ENCODE results near the gene RERE. TPM values are rescaled to one million over a fixed set of nuclear protein-coding genes. Genes with fewer than 3 reads are reported as not detected.
A peak's percentile ranks its signal among the peaks of the same experiment; 100 is the strongest.

RERE gene
- total RNA-seq, 1 donor from 2014 or later, result 88.5 TPM

DNA sequence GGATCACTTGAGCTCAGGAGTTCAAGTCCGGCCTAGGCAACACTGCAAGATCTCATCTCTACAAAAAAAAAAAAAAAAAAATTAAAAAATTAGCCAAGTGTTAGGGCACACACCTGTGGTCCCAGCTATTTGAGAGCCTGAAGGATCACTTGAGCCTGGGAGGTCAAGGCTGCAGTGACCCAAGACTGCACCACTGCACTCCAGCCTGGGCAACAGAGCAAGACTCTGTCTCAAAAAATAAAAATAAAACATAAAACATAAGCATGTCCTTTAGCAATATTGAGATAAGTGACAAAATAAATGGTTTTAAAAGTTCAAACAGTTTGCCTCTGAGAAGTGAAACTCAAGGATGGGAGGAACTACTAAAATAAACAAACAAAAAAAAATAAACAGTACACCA is 101.2 kb downstream of the RERE start:
- H3K4me1 ChIP-seq, result peaks cover 24% of the 10 kb centered on the region
- intact Hi-C loops (cut with DNase I), result no loop called here
- H3K36me3 ChIP-seq, result no peaks in the 10 kb centered on the region
- H3K9me3 ChIP-seq, result no peaks in the 10 kb centered on the region
- no peak overlapping the region for H3K4me3 ChIP-seq
- no peak for ATAC-seq
- no peak overlapping the region for H3K27ac ChIP-seq
- no peak for DNase-seq
- no peaks in the 10 kb centered on the region for H3K27me3 ChIP-seq (ENCODE audit: low read depth)
- TF ChIP-seq, protein P1, sequence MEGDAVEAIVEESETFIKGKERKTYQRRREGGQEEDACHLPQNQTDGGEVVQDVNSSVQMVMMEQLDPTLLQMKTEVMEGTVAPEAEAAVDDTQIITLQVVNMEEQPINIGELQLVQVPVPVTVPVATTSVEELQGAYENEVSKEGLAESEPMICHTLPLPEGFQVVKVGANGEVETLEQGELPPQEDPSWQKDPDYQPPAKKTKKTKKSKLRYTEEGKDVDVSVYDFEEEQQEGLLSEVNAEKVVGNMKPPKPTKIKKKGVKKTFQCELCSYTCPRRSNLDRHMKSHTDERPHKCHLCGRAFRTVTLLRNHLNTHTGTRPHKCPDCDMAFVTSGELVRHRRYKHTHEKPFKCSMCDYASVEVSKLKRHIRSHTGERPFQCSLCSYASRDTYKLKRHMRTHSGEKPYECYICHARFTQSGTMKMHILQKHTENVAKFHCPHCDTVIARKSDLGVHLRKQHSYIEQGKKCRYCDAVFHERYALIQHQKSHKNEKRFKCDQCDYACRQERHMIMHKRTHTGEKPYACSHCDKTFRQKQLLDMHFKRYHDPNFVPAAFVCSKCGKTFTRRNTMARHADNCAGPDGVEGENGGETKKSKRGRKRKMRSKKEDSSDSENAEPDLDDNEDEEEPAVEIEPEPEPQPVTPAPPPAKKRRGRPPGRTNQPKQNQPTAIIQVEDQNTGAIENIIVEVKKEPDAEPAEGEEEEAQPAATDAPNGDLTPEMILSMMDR (IDR thresholded peaks at IDR 0.05), result no peak

GRCh38 chr1:8714173-8714572 is 103.3 kb downstream of the RERE start:
- Histone ChIP-seq H3K9me3 (no peaks in the 10 kb centered on the region), H3K27ac (no peak overlapping the region), H3K4me1 (peaks cover 27% of the 10 kb centered on the region), H3K4me3 (no peak overlapping the region), H3K36me3 (no peaks in the 10 kb centered on the region), H3K27me3 (ENCODE audit: low read depth) (no peaks in the 10 kb centered on the region)
- DNase-seq (no peak), ATAC-seq (no peak)
- intact Hi-C loops (cut with DNase I), result no loop called here
- TF ChIP-seq, protein P1 (IDR thresholded peaks at IDR 0.05), result no peak

DNA sequence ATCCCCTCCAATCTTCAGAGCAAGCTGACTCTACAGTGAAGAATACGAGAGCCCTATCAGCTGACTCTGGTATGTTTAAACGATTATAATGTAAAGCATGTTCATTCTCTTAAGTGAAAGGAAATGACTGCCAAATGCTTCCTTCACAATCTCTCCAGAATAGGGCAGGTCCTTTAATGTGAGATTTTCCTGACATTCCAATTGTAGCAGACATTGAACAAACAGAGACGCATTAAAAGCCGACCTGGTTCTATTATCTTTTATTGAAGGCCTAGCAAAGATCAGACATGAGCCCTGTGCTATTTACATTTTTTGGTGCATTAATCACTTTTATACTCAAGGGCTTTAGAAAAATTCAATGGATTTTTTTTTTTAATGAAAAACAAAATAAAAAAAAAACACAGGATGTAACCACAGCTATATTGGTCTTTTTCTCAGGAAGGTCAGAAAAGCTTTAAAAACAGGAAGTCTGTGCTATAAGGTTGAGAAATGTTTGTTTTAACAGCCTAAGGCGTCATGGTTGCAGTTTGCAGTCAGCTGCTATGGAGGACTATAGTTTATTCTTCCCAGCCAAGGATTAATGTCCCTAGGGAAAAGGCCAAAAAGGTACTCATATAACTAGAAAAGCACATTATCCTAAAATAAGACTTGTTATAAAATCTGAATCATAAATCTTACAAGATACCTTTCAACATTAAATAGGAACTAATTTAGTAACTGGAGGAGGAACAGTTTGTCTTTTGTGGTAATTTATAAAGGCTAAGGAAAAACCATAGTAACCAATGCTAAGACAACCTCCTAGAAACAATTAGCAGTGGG is 104.8 kb downstream of the RERE start:
- Histone ChIP-seq H3K4me1 (peaks cover 27% of the 10 kb centered on the region), H3K9me3 (no peaks in the 10 kb centered on the region), H3K27me3 (ENCODE audit: low read depth) (no peaks in the 10 kb centered on the region), H3K36me3 (no peaks in the 10 kb centered on the region), H3K4me3 (peak overlapping the region; percentile 18), H3K27ac (peak overlapping the region; percentile 77)
- ATAC-seq, result peak; percentile 72 to 74
- intact Hi-C loops (cut with DNase I), result no loop called here
- no peak for DNase-seq
- TF ChIP-seq, protein P1 (IDR thresholded peaks at IDR 0.05), result no peak

DNA sequence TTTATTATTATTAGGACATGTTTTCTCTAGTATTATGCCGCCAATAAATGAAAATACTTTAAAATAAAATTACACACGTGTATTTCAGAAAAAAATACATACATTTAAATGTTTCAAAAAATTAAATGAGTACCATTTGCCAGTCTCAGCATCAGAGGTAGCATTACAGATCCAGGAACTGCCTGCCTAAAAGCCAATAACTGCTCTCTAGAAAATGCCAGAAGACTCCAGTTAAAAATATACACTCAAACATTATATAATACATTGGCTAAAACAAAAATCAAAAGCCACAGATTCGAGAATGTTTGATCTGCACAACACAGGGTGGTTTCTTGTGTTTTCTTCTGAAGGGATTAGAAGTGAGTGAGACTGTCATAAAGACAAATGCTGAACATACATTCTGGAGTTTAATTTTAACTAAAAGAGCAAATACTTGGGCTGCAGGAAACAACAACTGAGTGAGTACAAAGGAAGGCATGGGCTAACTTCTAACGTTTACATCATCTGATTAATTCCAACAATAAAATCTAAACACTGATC is 105.5 kb downstream of the RERE start:
- no peaks in the 10 kb centered on the region for H3K27me3 ChIP-seq (ENCODE audit: low read depth)
- TF ChIP-seq, protein P1 (IDR thresholded peaks at IDR 0.05), result no peak
- peak overlapping the region; percentile 77 for H3K27ac ChIP-seq
- H3K4me1 ChIP-seq, result peaks cover 33% of the 10 kb centered on the region
- no peaks in the 10 kb centered on the region for H3K36me3 ChIP-seq
- H3K4me3 ChIP-seq, result peak overlapping the region; percentile 18
- DNase-seq (no peak), ATAC-seq (no peak)
- intact Hi-C loops (cut with DNase I), result no loop called here
- H3K9me3 ChIP-seq, result no peaks in the 10 kb centered on the region

- TF ChIP-seq, protein P1 (IDR thresholded peaks at IDR 0.05), result no peak
- Histone ChIP-seq H3K27me3 (ENCODE audit: low read depth) (no peaks in the 10 kb centered on the region), H3K27ac (no peak overlapping the region), H3K9me3 (no peaks in the 10 kb centered on the region), H3K4me1 (peaks cover 41% of the 10 kb centered on the region), H3K36me3 (no peaks in the 10 kb centered on the region), H3K4me3 (no peak overlapping the region)
- intact Hi-C loops (cut with DNase I), result no loop called here
- DNase-seq, result no peak
- no peak for ATAC-seq
These were observed 106.3 kb downstream of the RERE start for GRCh38 chr1:8711151-8711550.

Data from lower lobe of right lung (tissue), 2 donors.